ENCODE data around the gene CATSPERZ. TPM values are rescaled to one million over a fixed set of nuclear protein-coding genes. Genes with fewer than 3 reads are reported as not detected.

Gene CATSPERZ, protein sequence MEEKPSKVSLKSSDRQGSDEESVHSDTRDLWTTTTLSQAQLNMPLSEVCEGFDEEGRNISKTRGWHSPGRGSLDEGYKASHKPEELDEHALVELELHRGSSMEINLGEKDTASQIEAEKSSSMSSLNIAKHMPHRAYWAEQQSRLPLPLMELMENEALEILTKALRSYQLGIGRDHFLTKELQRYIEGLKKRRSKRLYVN
- 0.14 and 0.34 TPM in 2 replicates for total RNA-seq

DNA sequence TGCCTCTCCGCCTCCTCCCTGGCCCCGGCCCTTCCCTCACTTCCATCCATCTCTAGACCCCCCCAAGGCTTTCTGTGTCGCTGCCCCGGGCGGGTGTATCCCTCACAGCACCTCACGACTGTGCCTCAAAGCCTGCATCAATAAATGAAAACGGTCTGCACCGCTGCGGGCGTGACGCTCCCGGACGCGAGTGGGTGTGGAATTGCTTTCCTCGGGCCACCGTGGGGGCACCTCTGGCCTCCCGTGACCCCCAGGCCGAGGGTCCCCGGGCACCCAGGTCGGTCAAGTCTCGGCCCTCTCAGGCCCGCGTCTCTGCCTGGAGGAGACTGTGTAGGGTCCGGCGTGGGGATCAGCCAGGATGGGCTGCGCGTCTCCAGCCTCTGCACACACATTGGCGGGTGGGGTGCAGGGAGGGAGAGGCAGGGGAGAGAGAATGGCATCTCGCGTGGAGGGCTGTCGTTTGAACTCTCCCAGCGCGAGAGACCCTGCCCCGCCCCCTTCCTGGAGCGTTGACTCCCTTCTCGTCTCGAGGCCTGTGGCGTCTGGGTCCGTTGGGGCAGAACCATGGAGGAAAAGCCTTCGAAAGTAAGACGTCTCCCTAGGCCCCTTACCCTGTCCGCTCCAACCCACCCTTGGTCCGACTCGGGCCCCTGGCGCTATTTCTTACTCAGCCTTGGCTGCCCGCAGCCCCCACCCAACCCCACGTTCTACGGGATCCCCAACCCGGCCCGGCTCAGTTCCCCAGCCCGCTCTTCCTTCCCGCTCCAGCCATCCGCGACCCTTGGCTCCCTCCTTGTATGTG, at the start of gene CATSPERZ:
Gene CATSPERZ (plus strand): TSS at position 512 of the 802 bp plus-strand sequence. CDS start 53 bp downstream, at position 565.

DNA sequence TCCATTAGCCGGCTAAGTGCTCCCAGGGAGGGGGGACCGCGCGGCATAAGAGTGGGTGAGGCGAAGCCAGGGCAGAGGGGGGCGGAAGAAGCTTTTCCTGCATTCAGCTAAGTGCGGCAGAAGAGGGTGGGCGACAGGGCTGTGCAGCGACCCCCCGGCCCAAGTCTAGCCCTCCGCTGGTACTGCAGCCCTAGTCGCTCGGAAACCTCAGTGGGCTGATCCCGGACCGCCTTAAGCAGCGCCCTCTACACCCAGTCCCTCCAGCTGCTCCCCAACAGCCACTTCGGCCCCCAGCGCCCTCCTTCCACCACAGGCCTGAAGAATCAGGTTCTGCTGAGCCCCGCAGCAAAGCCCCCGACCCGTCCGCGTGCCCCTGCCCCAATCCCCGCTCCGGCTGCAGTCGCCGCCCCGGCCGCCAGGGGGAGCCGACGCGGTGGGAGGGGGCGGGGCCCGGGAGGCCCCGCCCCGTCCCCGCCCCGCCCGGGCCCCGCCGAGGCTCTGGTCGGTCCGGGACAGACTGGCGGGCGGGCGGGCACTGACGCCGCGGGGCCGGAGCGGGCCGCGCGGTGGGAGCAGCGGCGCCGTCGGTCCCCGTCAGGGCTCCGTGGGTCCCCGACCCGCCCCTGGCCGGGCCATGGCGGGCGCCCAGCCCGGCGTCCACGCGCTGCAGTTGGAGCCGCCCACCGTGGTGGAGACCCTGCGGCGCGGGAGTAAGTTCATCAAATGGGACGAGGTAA, 49.0 kb upstream of the CATSPERZ start, which contains the start of gene PLCB3:
Gene PLCB3 (plus strand): TSS at position 515 of the 737 bp plus-strand sequence. CDS start 120 bp downstream, at position 635.

GRCh38 chr11:64284048-64284961, 15.9 kb upstream of the CATSPERZ start, which contains the start of gene BAD:
Gene BAD, minus strand, starts transcription at chr11:64284665. Its CDS starts 297 bp downstream, at chr11:64284368.

DNA sequence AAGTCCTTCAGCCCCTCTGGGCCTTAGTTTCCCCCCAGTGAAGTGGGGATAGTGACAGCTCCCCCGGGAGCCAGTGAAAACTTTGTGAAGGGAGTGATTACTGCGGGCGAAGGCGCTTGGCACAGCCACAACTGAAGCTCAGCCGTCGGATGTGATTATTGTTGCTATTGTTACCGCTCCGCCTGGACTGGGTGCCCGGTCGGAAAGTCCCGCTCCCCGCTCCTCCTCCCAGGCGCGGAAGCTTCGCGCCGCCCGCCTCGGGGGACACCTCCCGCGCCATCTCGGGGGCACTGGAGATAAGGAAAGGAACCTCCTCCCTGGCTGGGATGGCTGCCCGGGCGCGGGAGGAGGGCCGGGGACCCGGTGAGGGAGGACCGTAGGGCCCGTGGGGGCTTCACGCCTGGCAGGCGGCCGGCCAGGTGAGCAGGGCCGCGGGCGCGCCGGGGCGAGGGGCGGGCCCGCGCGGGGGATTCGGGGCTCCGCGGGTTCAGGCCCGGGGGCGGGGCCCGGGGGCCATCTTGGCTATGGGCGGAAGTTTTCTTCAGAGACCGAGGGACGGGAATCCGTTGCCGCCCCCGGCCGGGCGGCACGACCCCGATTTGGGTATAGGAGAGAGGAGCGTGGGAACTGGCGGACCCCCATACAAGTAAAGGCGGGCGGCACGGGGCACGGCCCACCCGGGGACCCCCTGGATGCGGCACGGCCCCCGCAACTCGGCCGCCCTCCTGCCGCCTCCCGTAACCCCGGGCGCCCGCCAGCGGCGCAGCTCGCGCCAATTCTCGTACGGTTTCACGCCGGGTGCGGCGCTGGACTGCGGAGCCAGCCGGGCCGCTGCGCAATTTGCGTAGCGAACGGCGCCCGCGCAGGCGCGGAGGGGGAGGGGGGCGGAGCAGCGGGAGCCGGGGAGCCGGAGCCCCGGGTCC, 14.9 kb upstream of the CATSPERZ start, which contains the start of gene GPR137:
Gene GPR137 (plus strand): TSS at position 887 of the 923 bp plus-strand sequence. CDS start 677 bp downstream, outside the sequence.

GRCh38 chr11:64291262-64291751, 8.9 kb upstream of the CATSPERZ start, which contains the start of gene KCNK4:
Gene KCNK4, plus strand, starts transcription at chr11:64291302. Its CDS starts 1,717 bp downstream, at chr11:64293019.

GRCh38 chr11:64305075-64305690, 5.0 kb downstream of the CATSPERZ start, which contains the start of gene ESRRA:
Gene ESRRA, plus strand, starts transcription at chr11:64305524. Its CDS starts 1,656 bp downstream, at chr11:64307180.

DNA sequence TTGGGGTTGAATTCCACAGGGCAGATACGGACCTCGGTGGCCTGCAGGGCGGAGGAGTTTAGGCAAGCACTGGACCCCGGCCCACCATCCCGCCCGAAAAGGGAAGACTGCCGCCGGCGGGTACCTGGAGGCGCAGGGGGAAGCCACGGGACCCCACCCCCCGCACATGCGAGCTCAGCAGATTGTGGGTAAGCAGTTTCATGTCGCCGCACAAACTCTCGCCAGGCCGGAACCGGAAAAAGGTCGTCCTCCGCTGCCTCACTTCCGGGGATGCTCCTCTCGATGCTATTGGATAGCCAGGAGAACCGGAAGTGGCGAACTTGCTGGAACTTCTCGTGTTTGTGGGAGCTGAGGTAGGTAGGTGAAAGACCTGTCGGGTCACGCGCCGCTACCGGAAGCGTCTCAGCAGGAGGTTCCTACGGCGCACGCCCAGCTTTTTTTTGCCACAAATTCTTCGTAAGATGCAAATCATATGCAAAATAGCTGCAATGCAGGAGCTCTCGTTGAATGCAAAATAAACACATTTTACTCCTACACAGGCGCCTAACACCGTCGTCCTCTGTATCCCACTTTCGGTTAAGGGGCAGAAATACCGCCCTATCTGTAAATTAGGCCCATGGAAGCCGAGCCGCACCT, 17.3 kb downstream of the CATSPERZ start, which contains the start of gene TRMT112:
Gene TRMT112 (minus strand): TSS at position 235 of the 636 bp plus-strand sequence. CDS start 33 bp downstream, at position 202.

DNA sequence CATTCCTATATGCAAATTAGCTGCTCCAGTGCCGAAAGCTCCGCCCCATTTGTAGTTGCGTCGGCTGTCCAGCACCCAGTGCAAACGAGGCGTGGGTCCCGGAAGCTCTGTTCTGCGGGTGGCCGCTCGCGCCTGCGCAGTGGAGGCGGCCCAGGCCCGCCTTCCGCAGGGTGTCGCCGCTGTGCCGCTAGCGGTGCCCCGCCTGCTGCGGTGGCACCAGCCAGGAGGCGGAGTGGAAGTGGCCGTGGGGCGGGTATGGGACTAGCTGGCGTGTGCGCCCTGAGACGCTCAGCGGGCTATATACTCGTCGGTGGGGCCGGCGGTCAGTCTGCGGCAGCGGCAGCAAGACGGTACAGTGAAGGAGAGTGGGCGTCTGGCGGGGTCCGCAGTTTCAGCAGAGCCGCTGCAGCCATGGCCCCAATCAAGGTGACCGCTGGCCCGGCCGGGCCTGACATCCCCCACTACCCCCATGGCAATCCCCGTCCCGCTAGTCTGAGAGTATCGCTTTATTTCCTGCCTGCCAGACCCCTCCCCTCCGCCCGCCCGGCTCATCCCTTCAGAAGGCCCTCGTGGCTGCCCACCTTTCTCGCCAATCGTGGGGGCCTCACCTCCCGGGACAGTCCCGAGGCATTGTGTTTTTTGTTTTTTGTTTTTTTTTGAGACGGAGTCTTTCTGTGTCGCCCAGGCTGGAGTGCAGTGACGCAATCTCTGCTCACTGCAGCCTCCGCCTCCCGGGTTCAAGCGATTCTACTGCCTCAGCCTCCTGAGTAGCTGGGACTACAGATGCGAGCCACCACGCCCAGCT, 18.0 kb downstream of the CATSPERZ start, which contains the start of gene PRDX5:
Gene PRDX5 (plus strand): TSS at position 161 of the 805 bp plus-strand sequence. CDS start 95 bp downstream, at position 256.

DNA sequence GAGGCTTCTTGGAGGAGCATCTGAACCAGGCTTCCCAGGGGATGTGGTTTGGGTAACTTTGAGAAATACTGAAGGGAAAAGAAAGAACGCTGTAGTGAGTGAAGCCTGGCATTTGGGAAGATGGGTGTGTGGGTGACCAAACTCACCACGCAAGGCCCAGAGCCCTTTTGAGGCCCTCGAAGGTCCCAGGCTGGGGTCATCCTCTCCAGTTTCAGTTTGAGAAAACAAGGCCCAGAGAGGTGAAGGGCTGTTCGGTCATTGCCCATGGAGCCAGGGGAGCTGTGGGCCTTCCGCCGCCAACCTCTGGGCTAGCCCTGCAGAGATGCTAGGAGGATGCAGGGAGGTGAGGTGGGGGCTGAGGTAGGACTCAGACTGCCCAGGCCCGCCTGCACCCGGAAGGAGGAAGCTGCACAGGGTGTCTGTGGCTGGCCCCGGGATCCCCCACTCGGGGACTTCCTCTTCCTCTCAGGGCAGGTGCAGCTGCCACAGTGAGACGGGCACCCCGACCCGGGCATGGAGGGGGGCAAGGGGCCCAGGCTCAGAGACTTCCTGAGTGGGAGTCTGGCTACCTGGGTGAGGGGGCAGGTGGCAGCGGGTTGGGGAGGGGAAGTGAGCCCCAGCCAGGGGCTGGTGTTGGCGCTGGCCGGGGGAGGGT, 39.7 kb downstream of the CATSPERZ start, which contains the start of gene CCDC88B:
Gene CCDC88B (plus strand): TSS at position 451 of the 655 bp plus-strand sequence. CDS start 63 bp downstream, at position 514.

Other genes starting within 250 kb of the CATSPERZ start
- 19.4 and 26.3 TPM in 2 replicates for gene MACROD1, start 134.2 kb upstream of the CATSPERZ start, total RNA-seq
- gene STIP1, start 114.2 kb upstream of the CATSPERZ start, total RNA-seq = 101 and 162 TPM in 2 replicates
- 0.34 and 0.71 TPM in 2 replicates for gene FERMT3, start 93.6 kb upstream of the CATSPERZ start, total RNA-seq
- gene TRPT1, start 74.2 kb upstream of the CATSPERZ start, total RNA-seq = 12.4 and 13.7 TPM in 2 replicates
- gene NUDT22, start 74.1 kb upstream of the CATSPERZ start, total RNA-seq = 39.4 and 69.4 TPM in 2 replicates
- 10.3 and 16.2 TPM in 2 replicates for gene DNAJC4, start 69.8 kb upstream of the CATSPERZ start, total RNA-seq
- gene VEGFB, start 65.8 kb upstream of the CATSPERZ start, total RNA-seq = 11.3 and 22.2 TPM in 2 replicates
- gene FKBP2, start 59.3 kb upstream of the CATSPERZ start, total RNA-seq = 47.3 and 103 TPM in 2 replicates
- 145 and 308 TPM in 2 replicates for gene PPP1R14B, start 53.4 kb upstream of the CATSPERZ start, total RNA-seq
- 26.7 and 46.3 TPM in 2 replicates for gene PLCB3, start 48.8 kb upstream of the CATSPERZ start, total RNA-seq
- gene BAD, start 15.7 kb upstream of the CATSPERZ start, total RNA-seq = 35.6 and 76.6 TPM in 2 replicates
- 4.4 and 11.0 TPM in 2 replicates for gene GPR137, start 14.5 kb upstream of the CATSPERZ start, total RNA-seq
- not detected in 2 replicates for gene KCNK4, start 9.1 kb upstream of the CATSPERZ start, total RNA-seq
- 85.4 and 102 TPM in 2 replicates for gene ESRRA, start 5.2 kb downstream of the CATSPERZ start, total RNA-seq
- 120 and 340 TPM in 2 replicates for gene TRMT112, start 17.2 kb downstream of the CATSPERZ start, total RNA-seq
- gene PRDX5, start 17.8 kb downstream of the CATSPERZ start, total RNA-seq = 188 and 482 TPM in 2 replicates
- gene CCDC88B, start 39.8 kb downstream of the CATSPERZ start, total RNA-seq = 2.1 and 2.7 TPM in 2 replicates
- 44.1 and 54.2 TPM in 2 replicates for gene RPS6KA4, start 58.8 kb downstream of the CATSPERZ start, total RNA-seq

Data from nasal cavity respiratory epithelium epithelial cell of viscerocranial mucosa (primary cell).